Mesodermal cell (in vitro differentiated cells): Measurements from ENCODE around the gene XYLT2.
"Not testable (repeated sequence)": the region's sequence is repeated elsewhere in the genome, so short reads cannot be mapped to it uniquely, and the experiment has no call there.

Experiments
- H3K27ac ChIP-seq: 2 replicates; pipeline ENCODE4 v1.7.0; 2013; ENCODE audit warnings: mild to moderate bottlenecking, low read depth, low read length, moderate library complexity; ENCODE audit not compliant: severe bottlenecking
- H3K36me3 ChIP-seq: 2 replicates; pipeline ENCODE4 v1.7.1; 2013; ENCODE audit warnings: mild to moderate bottlenecking, low read length, moderate library complexity; ENCODE audit not compliant: control insufficient read depth, insufficient read depth
- H3K4me1 ChIP-seq: one replicate; pipeline ENCODE4 v1.7.1; 2013; ENCODE audit warnings: mild to moderate bottlenecking, low read length; ENCODE audit not compliant: insufficient read depth, control insufficient read depth, poor library complexity, severe bottlenecking
- H3K4me3 ChIP-seq: 2 replicates; pipeline ENCODE4 v1.7.0; 2013; ENCODE audit warnings: low read length, control low read depth, mild to moderate bottlenecking; ENCODE audit not compliant: insufficient read depth, poor library complexity, severe bottlenecking; ENCODE audit errors: extremely low read depth
- H3K9me3 ChIP-seq: 2 replicates; pipeline ENCODE4 v1.7.1; 2013; ENCODE audit warnings: mild to moderate bottlenecking, low read length, moderate library complexity; ENCODE audit not compliant: control insufficient read depth
- WGBS, 2 experiments: methylation state at CpG; one replicate each; pipeline ENCODE4 v1.1.5; 2013; ENCODE audit warnings: missing lambda C conversion rate in 2 of 2; ENCODE audit not compliant: insufficient coverage in 2 of 2; 5-methylcytosine and 5-hydroxymethylcytosine counted together

Gene XYLT2

GRCh38 chr17:50333291-50334057 is 12.5 kb upstream of the XYLT2 start:
- H3K4me3 ChIP-seq, H3K9me3 ChIP-seq, H3K4me1 ChIP-seq, H3K27ac ChIP-seq, H3K36me3 ChIP-seq: not testable (repeated sequence)
- WGBS, 2 experiments = 71 to 83% methylated on average over 2 to 6 of the region's 14 CpGs

GRCh38 chr17:50337956-50338355 is 8.0 kb upstream of the XYLT2 start:
- H3K9me3 ChIP-seq = peaks cover 9% of the 10 kb centered on the region
- no peaks in the 10 kb centered on the region for H3K36me3 ChIP-seq
- no peak overlapping the region for H3K4me3 ChIP-seq
- WGBS, 2 experiments = no CpG with 5 or more reads among the region's 2 CpGs
- H3K27ac ChIP-seq = no peak overlapping the region
- no peaks in the 10 kb centered on the region for H3K4me1 ChIP-seq

GRCh38 chr17:50338645-50339044 is 7.3 kb upstream of the XYLT2 start:
- Histone ChIP-seq H3K4me3 (no peak overlapping the region), H3K27ac (no peak overlapping the region), H3K9me3 (peaks cover 9% of the 10 kb centered on the region), H3K4me1 (no peaks in the 10 kb centered on the region), H3K36me3 (no peaks in the 10 kb centered on the region)

- Histone ChIP-seq H3K4me1 (no peaks in the 10 kb centered on the region), H3K27ac (no peak overlapping the region), H3K9me3 (peaks cover 9% of the 10 kb centered on the region)
Observed at GRCh38 chr17:50339381-50339780, 6.5 kb upstream of the XYLT2 start.

GRCh38 chr17:50344731-50345365 is 1.1 kb upstream of the XYLT2 start:
- no peak overlapping the region for H3K4me3 ChIP-seq
- H3K27ac ChIP-seq = no peak overlapping the region
- peaks cover 4% of the 10 kb centered on the region for H3K36me3 ChIP-seq
- WGBS, 2 experiments = 87 to 89% methylated on average over 13 of the region's 13 CpGs
- H3K4me1 ChIP-seq = peaks cover 20% of the 10 kb centered on the region
- H3K9me3 ChIP-seq = no peaks in the 10 kb centered on the region

More at GRCh38 chr17:50339381-50339780, 6.5 kb upstream of the XYLT2 start:
- no peaks in the 10 kb centered on the region for H3K36me3 ChIP-seq
- no peak overlapping the region for H3K4me3 ChIP-seq

- Histone ChIP-seq H3K4me3 (peak overlapping the region; percentile 77), H3K4me1 (peaks cover 20% of the 10 kb centered on the region), H3K27ac (no peak overlapping the region), H3K36me3 (peaks cover 5% of the 10 kb centered on the region), H3K9me3 (no peaks in the 10 kb centered on the region)
- WGBS, 2 experiments = 0 to 1% methylated on average over 48 to 55 of the region's 57 CpGs
Observed at GRCh38 chr17:50346313-50347116, 589 bp downstream of the XYLT2 start.

GRCh38 chr17:50347117-50347893 is 1.4 kb downstream of the XYLT2 start:
- H3K9me3 ChIP-seq = no peaks in the 10 kb centered on the region
- H3K4me3 ChIP-seq = peak overlapping the region; percentile 77
- 8 to 14% methylated on average over 12 to 14 of the region's 17 CpGs for WGBS, 2 experiments
- H3K27ac ChIP-seq = no peak overlapping the region
- H3K36me3 ChIP-seq = peaks cover 13% of the 10 kb centered on the region
- H3K4me1 ChIP-seq = peaks cover 20% of the 10 kb centered on the region

- Histone ChIP-seq H3K36me3 (peaks cover 19% of the 10 kb centered on the region), H3K9me3 (no peaks in the 10 kb centered on the region), H3K27ac (no peak overlapping the region), H3K4me1 (peaks cover 20% of the 10 kb centered on the region), H3K4me3 (peak overlapping the region; percentile 77)
- WGBS, 2 experiments = 92 to 100% methylated on average over 1 of the region's 3 CpGs
Observed at GRCh38 chr17:50347894-50348291, 2.0 kb downstream of the XYLT2 start.

GRCh38 chr17:50348522-50349242 is 2.8 kb downstream of the XYLT2 start:
- Histone ChIP-seq H3K36me3 (peaks cover 25% of the 10 kb centered on the region), H3K4me3 (no peak overlapping the region), H3K9me3 (no peaks in the 10 kb centered on the region), H3K4me1 (peaks cover 20% of the 10 kb centered on the region), H3K27ac (no peak overlapping the region)
- WGBS, 2 experiments = 77 to 90% methylated on average over 3 to 4 of the region's 7 CpGs

- H3K4me3 ChIP-seq = no peak overlapping the region
- H3K9me3 ChIP-seq = no peaks in the 10 kb centered on the region
- H3K36me3 ChIP-seq = peaks cover 30% of the 10 kb centered on the region
- peaks cover 20% of the 10 kb centered on the region for H3K4me1 ChIP-seq
- no peak overlapping the region for H3K27ac ChIP-seq
- 93 to 100% methylated on average over 2 of the region's 5 CpGs for WGBS, 2 experiments
Observed at GRCh38 chr17:50349243-50349600, 3.3 kb downstream of the XYLT2 start.
